GM12878 (cell line): ENCODE measurements around the gene SLC2A9. TPM values are rescaled to one million over a fixed set of nuclear protein-coding genes. Genes with fewer than 3 reads are reported as not detected.

Experiments used
- ATAC-seq: fragments of 200-7000 bp; cut with Tn5 transposase; 3 replicates; pipeline ENCODE4 v1.9.1; 2020; ENCODE audit warnings: mild to moderate bottlenecking, moderate library complexity
- BruUV-seq: library from RNA; stranded (reverse); fragments of 400-500 nt; replicated peaks from 2 replicates; lab custom pipeline; 2021; lab: Mats Ljungman, UMichigan
- CTCF ChIA-PET: fragments of 300-600 bp; sonication (Branson Sonifier 250); formaldehyde crosslinking; extraction: SDS; loops from one replicate; lab custom pipeline; 2021; ENCODE audit warnings: inconsistent platforms; lab: Yijun Ruan, JAX
- POLR2A ChIA-PET: fragments of 350-600 bp; formaldehyde crosslinking; extraction: SDS; loops from one replicate; lab custom pipeline; 2021; ENCODE audit warnings: inconsistent platforms; lab: Charles Lee
- RAD21 ChIA-PET: fragments of 300-600 bp; sonication (Branson Sonifier 250); formaldehyde crosslinking; loops from one replicate; lab custom pipeline; 2023; ENCODE audit warnings: antibody characterized with exemption; ENCODE audit not compliant: unreplicated experiment; lab: Charles Lee
- SMC1A ChIA-PET: fragments of 300-600 bp; sonication (Branson Sonifier 250); formaldehyde crosslinking; loops from one replicate; lab custom pipeline; 2023; ENCODE audit not compliant: unreplicated experiment, uncharacterized antibody; lab: Charles Lee
- DNase-seq: peaks from one replicate; pipeline ENCODE4 v3.0.0-alpha.2; 2011; ENCODE audit warnings: low read depth, low spot score
- FAIRE-seq: peaks from 3 replicates; lab custom pipeline; 2011; peaks lifted over from hg19 to GRCh38; lab: Jason Lieb, UNC
- H2AFZ ChIP-seq: 2 replicates; pipeline ENCODE4 v1.6.0; 2011; ENCODE audit warnings: low read depth, low read length, control low read depth; ENCODE audit not compliant: control insufficient read depth
- H3K27ac ChIP-seq: 2 replicates; pipeline ENCODE4 v1.5.1; 2011; ENCODE audit warnings: control low read depth; ENCODE audit not compliant: control insufficient read depth, insufficient read depth
- H3K27me3 ChIP-seq, 2 experiments: replicated peaks in 1 of 2; 2 replicates each; pipeline versions ENCODE4 v1.6.0 to v1.6.1; 2011; ENCODE audit warnings: low read length in 1 of 2; ENCODE audit not compliant: control insufficient read depth in 2 of 2, insufficient read depth in 2 of 2
- H3K36me3 ChIP-seq, 2 experiments: 2 replicates each; pipeline ENCODE4 v1.5.1; 2011; ENCODE audit warnings: low read length in 1 of 2; ENCODE audit not compliant: control insufficient read depth in 2 of 2, insufficient read depth in 2 of 2
- H3K4me1 ChIP-seq: 2 replicates; pipeline ENCODE4 v1.6.1; 2011; ENCODE audit warnings: mild to moderate bottlenecking, low read length, moderate library complexity, mixed read lengths; ENCODE audit not compliant: control insufficient read depth, insufficient read depth
- H3K4me2 ChIP-seq: 2 replicates; pipeline ENCODE4 v1.6.0; 2011; ENCODE audit warnings: control low read depth; ENCODE audit not compliant: control insufficient read depth, insufficient read depth
- H3K4me3 ChIP-seq: fragments of 200-600 bp; sonication (generic); 2 replicates; pipeline ENCODE4 v1.5.1; 2016
- H3K79me2 ChIP-seq: 2 replicates; pipeline ENCODE4 v1.6.0; 2011; ENCODE audit warnings: low read length; ENCODE audit not compliant: control insufficient read depth, insufficient read depth
- H3K9ac ChIP-seq: 2 replicates; pipeline ENCODE4 v1.8.0; 2011; ENCODE audit warnings: low read length, control low read depth, mixed read lengths; ENCODE audit not compliant: control insufficient read depth, insufficient read depth
- H3K9me3 ChIP-seq: replicated peaks from 3 replicates; pipeline ENCODE4 v1.5.1; 2011; ENCODE audit warnings: mild to moderate bottlenecking, low read length; ENCODE audit not compliant: control insufficient read depth, insufficient read depth
- H4K20me1 ChIP-seq: 2 replicates; pipeline ENCODE4 v1.6.0; 2011; ENCODE audit not compliant: control insufficient read depth, insufficient read depth
- ASH2L ChIP-seq: fragments of 300-600, 200-600 bp; sonication (generic); IDR thresholded peaks from 2 replicates; pipeline ENCODE4 v1.6.1; 2017; ENCODE audit warnings: low read depth, mild to moderate bottlenecking, borderline replicate concordance
- CBFB ChIP-seq: IDR thresholded peaks from 2 replicates; pipeline ENCODE4 v1.6.1; 2016; ENCODE audit warnings: antibody characterized with exemption, low read depth
- CEBPB ChIP-seq, 2 experiments: fragments of 150-350 bp in 1 of 2; IDR thresholded peaks; 2 replicates each; pipeline ENCODE4 v1.6.1; 2012 to 2014; ENCODE audit warnings: low read depth in 2 of 2, low read length in 2 of 2, borderline replicate concordance in 1 of 2, inconsistent platforms in 1 of 2
- CTCF ChIP-seq, 3 experiments: IDR thresholded peaks in 2 of 3; conservative IDR thresholded peaks in 1 of 3; 2 replicates each; pipeline ENCODE4 v1.5.1; 2011; ENCODE audit warnings: low read depth in 3 of 3, low read length in 3 of 3, mild to moderate bottlenecking in 3 of 3, control low read depth in 2 of 3, moderate library complexity in 2 of 3, inconsistent platforms in 1 of 3, mixed read lengths in 1 of 3; ENCODE audit not compliant: control insufficient read depth in 2 of 3, insufficient read depth in 1 of 3; ENCODE audit errors: extremely low read depth in 1 of 3
- MEF2A ChIP-seq: IDR thresholded peaks from 2 replicates; pipeline ENCODE4 v1.6.1; 2011; ENCODE audit warnings: low read depth, mild to moderate bottlenecking, low read length, moderate library complexity; ENCODE audit not compliant: insufficient read depth
- MYB ChIP-seq: fragments of 150-350 bp; IDR thresholded peaks from 2 replicates; pipeline ENCODE4 v1.6.1; 2014; ENCODE audit warnings: mild to moderate bottlenecking, low read depth, low read length, borderline replicate concordance
- NRF1 ChIP-seq: conservative IDR thresholded peaks from 2 replicates; pipeline ENCODE4 v1.6.1; 2011; ENCODE audit warnings: mild to moderate bottlenecking, low read depth, low read length, improper control_type of control experiment
- PML ChIP-seq: IDR thresholded peaks from 2 replicates; pipeline ENCODE4 v1.6.1; 2012; ENCODE audit warnings: low read length, inconsistent platforms
- RB1 ChIP-seq: fragments of 450-650 bp; formaldehyde crosslinking; IDR thresholded peaks from 2 replicates; pipeline ENCODE4 v1.6.1; 2017; ENCODE audit warnings: mild to moderate bottlenecking, borderline replicate concordance
- WRNIP1 ChIP-seq: IDR thresholded peaks from 2 replicates; pipeline ENCODE4 v1.6.1; 2011; ENCODE audit warnings: low read depth, low read length, improper control_type of control experiment, borderline replicate concordance
- WGBS: methylation state at CpG from one replicate; pipeline ENCODE4 v1.1.6; 2016; ENCODE audit warnings: low lambda C conversion rate; ENCODE audit not compliant: insufficient replicate concordance, insufficient coverage; ENCODE audit errors: missing lambda C conversion rate; 5-methylcytosine and 5-hydroxymethylcytosine counted together
- in situ Hi-C: fragments of 300-500 bp; cut with MboI; formaldehyde crosslinking; loops from 9 replicates; pipeline ENCODE4 v1.14.3; 2018; ENCODE audit warnings: mixed read lengths
- intact Hi-C: fragments of 100-400 bp; cut with micrococcal nuclease; formaldehyde crosslinking; loops from one replicate; pipeline ENCODE4 v1.14.2; 2022; ENCODE audit not compliant: unreplicated experiment
- polyA plus RNA-seq, 11 experiments: library from polyadenylated mRNA; depleted of rRNA in 4 of 11; unstranded in 6 of 11; stranded (reverse) in 5 of 11; fragments of >200 nt; fragmentation: Nextera tagmentation in 4 of 11; fragmentation: Illumina TruSeq in 1 of 11; extraction: Ambion mirVana in 4 of 11; extraction: Trizol in 1 of 11; gene quantifications; 1 replicate in 1 of 11; 2 replicates in 10 of 11; pipeline versions ENCODE4 v1.2.1 to v1.2.3, GENCODE V29; 2011 to 2016; ENCODE audit warnings: inconsistent platforms in 2 of 11, missing spikeins in 2 of 11, low read depth in 1 of 11
- total RNA-seq, 4 experiments: library from RNA; depleted of rRNA in 3 of 4; stranded (reverse); fragments of >200 nt in 3 of 4; fragmentation: Illumina TruSeq in 1 of 4; extraction: Trizol in 1 of 4; gene quantifications; 2 replicates each; pipeline versions ENCODE4 v1.2.1 to v1.2.3, GENCODE V29; 2013 to 2021

Gene SLC2A9
- total and polyA plus RNA-seq, 10 of the 15 experiments (the other 5 are each of a cell fraction or from before 2014, with no cell fraction given): 0.28 to 2.8 (median 1.2) TPM

DNA sequence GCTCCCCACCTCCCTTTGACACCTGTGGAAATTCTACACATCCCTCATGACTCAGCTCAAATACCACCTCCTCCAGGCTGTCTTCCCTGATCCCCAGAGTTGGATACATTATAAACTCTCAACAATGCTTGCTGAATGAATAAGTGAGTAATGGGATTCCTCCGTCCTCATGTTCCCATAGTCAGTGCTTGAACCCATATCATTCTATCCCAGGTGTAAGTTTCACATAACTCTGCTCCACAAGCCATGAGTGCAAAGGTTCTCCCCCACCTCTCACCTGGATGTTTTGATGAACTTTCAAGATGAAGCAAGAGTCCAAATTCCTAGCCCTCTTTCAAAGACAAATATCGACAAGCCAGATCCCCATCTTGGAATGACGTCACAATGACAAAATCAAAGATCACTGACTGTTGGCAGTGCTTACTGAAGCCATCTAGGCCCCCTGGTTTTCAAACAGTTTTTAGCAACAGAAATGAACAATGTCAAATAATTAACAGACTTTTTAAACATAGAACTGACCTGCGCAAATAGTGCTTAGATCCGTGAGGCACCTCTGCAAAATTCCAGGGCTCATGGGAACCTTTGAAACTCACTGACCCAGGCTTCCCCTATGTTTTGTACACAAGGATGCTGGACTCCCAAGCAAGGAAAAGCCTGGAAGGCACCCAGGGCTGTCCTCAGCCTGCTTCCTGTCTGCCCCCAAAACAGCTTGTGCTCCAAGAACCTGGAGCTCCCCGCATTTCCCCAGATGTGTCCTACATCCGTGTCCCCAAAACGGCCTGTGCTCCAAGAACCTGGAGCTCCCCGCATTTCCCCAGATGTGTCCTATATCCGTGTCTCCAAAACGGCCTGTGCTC, 4.0 kb downstream of the SLC2A9 start:
- 73% methylated on average over 11 of the region's 11 CpGs for WGBS
- ATAC-seq (no peak), DNase-seq (no peak), FAIRE-seq (no peak)
- H3K4me1 ChIP-seq: peaks cover 7% of the 10 kb centered on the region
- H2AFZ ChIP-seq: no peak overlapping the region
- H4K20me1 ChIP-seq: no peaks in the 10 kb centered on the region
- H3K4me3 ChIP-seq: no peak overlapping the region
- SMC1A ChIA-PET: interaction anchor here (0.7 to 6.9 kb wide), 13 partner anchors 12 to 387 kb away, joined by 3 to 159 read pairs (median 5); no protein-coding TSS in a partner anchor
- in situ Hi-C loops (loop anchor here (5.0 to 10.0 kb wide), 2 partner anchors 255 to 322 kb away; no protein-coding TSS in a partner anchor), intact Hi-C loops (loop anchor here (5.0 kb wide), 2 partner anchors 100 to 485 kb away; no protein-coding TSS in a partner anchor)
- H3K27me3 ChIP-seq: no peaks in the 10 kb centered on the region
- H3K27ac ChIP-seq: no peak overlapping the region
- H3K36me3 ChIP-seq: no peaks in the 10 kb centered on the region
- RAD21 ChIA-PET: interaction anchor here (1.2 to 6.1 kb wide), 5 partner anchors 15 to 311 kb away, joined by 4 to 185 read pairs (median 5); no protein-coding TSS in a partner anchor
- POLR2A ChIA-PET: interaction anchor here (0.6 kb wide), 1 partner anchor 100 kb away, joined by 3 read pairs; no protein-coding TSS in a partner anchor
- no peaks in the 10 kb centered on the region for H3K9me3 ChIP-seq
- no peak for TF ChIP-seq ASH2L
- no peak for TF ChIP-seq WRNIP1
- CTCF ChIA-PET: interaction anchor here (0.8 to 11.6 kb wide), 14 partner anchors 9 to 519 kb away, joined by 3 to 325 read pairs (median 8); no protein-coding TSS in a partner anchor
- no peak overlapping the region for H3K4me2 ChIP-seq
- no TSS peak for BruUV-seq
- H3K79me2 ChIP-seq: no peaks in the 10 kb centered on the region
- no peak overlapping the region for H3K9ac ChIP-seq

DNA sequence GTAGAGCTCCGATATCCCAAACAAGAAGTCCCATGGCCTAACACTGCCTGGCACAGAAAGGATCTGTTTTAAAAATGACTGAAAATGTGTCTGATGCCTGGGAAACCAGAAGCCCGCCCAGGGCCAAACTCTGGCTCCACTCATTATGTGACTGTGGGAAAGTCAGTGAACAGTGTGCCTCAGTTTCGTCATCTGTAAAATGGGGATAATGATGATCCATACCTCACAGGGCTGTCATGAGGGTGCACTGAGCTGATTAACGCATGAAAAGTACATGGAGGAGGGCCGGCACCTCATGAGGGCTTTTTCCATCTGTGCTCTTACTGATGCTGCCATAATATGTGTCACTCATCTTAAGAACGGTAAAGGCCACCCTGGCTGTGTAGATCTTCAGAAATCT, 5.1 kb downstream of the SLC2A9 start:
- Histone ChIP-seq H3K27ac (no peak overlapping the region), H3K9ac (no peak overlapping the region), H3K9me3 (no peaks in the 10 kb centered on the region), H3K4me3 (no peak overlapping the region), H3K36me3 (no peaks in the 10 kb centered on the region), H3K4me2 (no peak overlapping the region), H3K4me1 (peaks cover 7% of the 10 kb centered on the region), H3K27me3 (no peaks in the 10 kb centered on the region), H2AFZ (no peak overlapping the region), H4K20me1 (no peaks in the 10 kb centered on the region), H3K79me2 (no peaks in the 10 kb centered on the region)
- intact Hi-C loops: loop anchor here (5.0 kb wide), 2 partner anchors 99 to 484 kb away; no protein-coding TSS in a partner anchor
- WGBS: 66% methylated on average over 6 of the region's 6 CpGs
- ChIA-PET SMC1A (interaction anchor here (0.7 to 6.9 kb wide), 24 partner anchors 7 to 313 kb away, joined by 3 to 159 read pairs (median 8); no protein-coding TSS in a partner anchor), CTCF (interaction anchor here (1.0 to 11.6 kb wide), 27 partner anchors 11 to 520 kb away, joined by 3 to 325 read pairs (median 24); no protein-coding TSS in a partner anchor), RAD21 (interaction anchor here (0.6 to 6.1 kb wide), 19 partner anchors 9 to 312 kb away, joined by 3 to 185 read pairs (median 22); no protein-coding TSS in a partner anchor), POLR2A (interaction anchor here (0.6 kb wide), 1 partner anchor 34 kb away, joined by 4 read pairs; no protein-coding TSS in a partner anchor)
- in situ Hi-C loops: loop anchor here (5.0 to 10.0 kb wide), 2 partner anchors 254 to 321 kb away; no protein-coding TSS in a partner anchor
- FAIRE-seq (no peak), DNase-seq (no peak), ATAC-seq (no peak)
- no TSS peak for BruUV-seq
- no peak for TF ChIP-seq NRF1
- no peak for TF ChIP-seq MYB
- no peak for TF ChIP-seq CTCF (IDR thresholded peaks at IDR 0.05 in 2 of 3, conservative IDR thresholded peaks at IDR 0.05 in 1 of 3; ENCODE audit: control insufficient read depth in 2 of 3, extremely low read depth in 1 of 3, insufficient read depth in 1 of 3, low read depth in 3 of 3, low read length in 3 of 3)
- no peak for TF ChIP-seq MEF2A
- no peak for TF ChIP-seq CEBPB (IDR thresholded peaks at IDR 0.05; ENCODE audit: borderline replicate concordance in 1 of 2, low read depth in 2 of 2, low read length in 2 of 2)
- TF ChIP-seq CBFB: no peak
- no peak for TF ChIP-seq RB1
- no peak for TF ChIP-seq PML
